Liver (tissue), 9 donors: ENCODE results near the gene PLK2. TPM values are rescaled to one million over a fixed set of nuclear protein-coding genes. Genes with fewer than 3 reads are reported as not detected.

Experiments used
- DNase-seq: peaks from one replicate; pipeline ENCODE4 v3.0.0-alpha.2; 2017; ENCODE audit warnings: low spot score
- H3K27ac ChIP-seq, 2 donors: one replicate each; pipeline ENCODE4 v1.7.0; 2013; ENCODE audit warnings: inconsistent platforms in 2 of 2, low read length in 2 of 2, control low read depth in 1 of 2, low read depth in 1 of 2, mild to moderate bottlenecking in 1 of 2
- H3K27me3 ChIP-seq, 4 donors: one replicate each; pipeline versions ENCODE4 v1.6.1 to v1.7.0; 2013; ENCODE audit warnings: low read length in 3 of 4, inconsistent platforms in 1 of 4, mild to moderate bottlenecking in 1 of 4, moderate library complexity in 1 of 4; ENCODE audit not compliant: control insufficient read depth in 4 of 4, insufficient read depth in 4 of 4
- H3K36me3 ChIP-seq, 4 donors: one replicate each; pipeline versions ENCODE4 v1.6.1 to v1.7.0; 2013; ENCODE audit warnings: low read length in 3 of 4, mild to moderate bottlenecking in 3 of 4, low read depth in 1 of 4, moderate library complexity in 1 of 4; ENCODE audit not compliant: control insufficient read depth in 4 of 4, insufficient read depth in 3 of 4
- H3K4me1 ChIP-seq, 4 donors: one replicate each; pipeline versions ENCODE4 v1.6.1 to v1.7.0; 2013; ENCODE audit warnings: low read length in 3 of 4, mild to moderate bottlenecking in 3 of 4, moderate library complexity in 1 of 4; ENCODE audit not compliant: control insufficient read depth in 4 of 4, insufficient read depth in 4 of 4
- H3K4me3 ChIP-seq, 3 donors: one replicate each; pipeline versions ENCODE4 v1.6.1 to v1.7.0; 2013; ENCODE audit warnings: low read length in 3 of 3, control low read depth in 1 of 3, low read depth in 1 of 3, mild to moderate bottlenecking in 1 of 3
- H3K9ac ChIP-seq, 2 donors: one replicate each; pipeline ENCODE4 v1.7.0; 2013; ENCODE audit warnings: low read length in 2 of 2, mild to moderate bottlenecking in 2 of 2, moderate library complexity in 2 of 2, control low read depth in 1 of 2, low read depth in 1 of 2
- H3K9me3 ChIP-seq, 4 donors: one replicate each; pipeline versions ENCODE4 v1.6.1 to v1.7.0; 2013; ENCODE audit warnings: low read length in 3 of 4; ENCODE audit not compliant: control insufficient read depth in 4 of 4
- ATF3 ChIP-seq: IDR thresholded peaks from 2 replicates; pipeline ENCODE4 v1.6.1; 2016; ENCODE audit warnings: antibody characterized with exemption
- CTCF ChIP-seq: fragments of 150-350 bp; IDR thresholded peaks from 2 replicates; pipeline ENCODE4 v1.5.1; 2017; ENCODE audit warnings: improper control_type of control experiment, low read depth, low read length; ENCODE audit not compliant: missing input control
- EGR1 ChIP-seq, 2 donors: IDR thresholded peaks; 2 replicates each; pipeline ENCODE4 v1.6.1; 2016 to 2018; ENCODE audit warnings: antibody characterized with exemption in 2 of 2, low read depth in 2 of 2
- GABPA ChIP-seq, 2 donors: IDR thresholded peaks in 1 of 2; conservative IDR thresholded peaks in 1 of 2; 2 replicates each; pipeline ENCODE4 v1.6.1; 2016; ENCODE audit warnings: antibody characterized with exemption in 2 of 2, mild to moderate bottlenecking in 1 of 2, moderate library complexity in 1 of 2
- HNF4A ChIP-seq, 2 donors: conservative IDR thresholded peaks; 2 replicates each; pipeline ENCODE4 v1.6.1; 2016; ENCODE audit warnings: antibody characterized with exemption in 2 of 2, mild to moderate bottlenecking in 2 of 2
- HNF4G ChIP-seq: IDR thresholded peaks from 2 replicates; pipeline ENCODE4 v1.6.1; 2016; ENCODE audit warnings: antibody characterized with exemption
- JUND ChIP-seq, 2 donors: IDR thresholded peaks; 2 replicates each; pipeline ENCODE4 v1.6.1; 2016; ENCODE audit warnings: antibody characterized with exemption in 2 of 2
- MAX ChIP-seq: IDR thresholded peaks from 2 replicates; pipeline ENCODE4 v1.6.1; 2016; ENCODE audit warnings: antibody characterized with exemption
- RAD21 ChIP-seq, 2 donors: IDR thresholded peaks; 2 replicates each; pipeline ENCODE4 v1.6.1; 2016; ENCODE audit warnings: antibody characterized with exemption in 2 of 2, mild to moderate bottlenecking in 2 of 2
- REST ChIP-seq: IDR thresholded peaks from 2 replicates; pipeline ENCODE4 v1.6.1; 2016; ENCODE audit warnings: antibody characterized with exemption, mild to moderate bottlenecking
- RXRA ChIP-seq, 2 donors: IDR thresholded peaks; 2 replicates each; pipeline ENCODE4 v1.6.1; 2017 to 2018; ENCODE audit warnings: antibody characterized with exemption in 2 of 2, mild to moderate bottlenecking in 1 of 2
- SP1 ChIP-seq: IDR thresholded peaks from 2 replicates; pipeline ENCODE4 v1.6.1; 2018; ENCODE audit warnings: antibody characterized with exemption, mild to moderate bottlenecking
- YY1 ChIP-seq: IDR thresholded peaks from 2 replicates; pipeline ENCODE4 v1.6.1; 2016; ENCODE audit warnings: antibody characterized with exemption, mild to moderate bottlenecking
- ZBTB33 ChIP-seq: IDR thresholded peaks from 2 replicates; pipeline ENCODE4 v1.6.1; 2016; ENCODE audit warnings: antibody characterized with exemption
- WGBS: extraction: QIAGEN DNeasy Blood & Tissue Kit; methylation state at CpG from one replicate; pipeline ENCODE4 v1.1.7; 2013; 5-methylcytosine and 5-hydroxymethylcytosine counted together
- polyA plus RNA-seq, 2 donors: library from polyadenylated mRNA; stranded (reverse) in 1 of 2; unstranded in 1 of 2; fragments of 200-250 nt in 1 of 2; fragments of >200 nt in 1 of 2; fragmentation: Nextera tagmentation in 1 of 2; extraction: Ambion mirVana in 1 of 2; gene quantifications; one replicate each; pipeline versions ENCODE4 v1.2.1 to v1.2.3, GENCODE V29; 2013 to 2015
- total RNA-seq, 2 donors: library from RNA; depleted of rRNA; stranded (reverse); fragments of >200 nt; gene quantifications; one replicate each; pipeline ENCODE4 v1.2.3, GENCODE V29; 2014
- donor health status: healthy.
- donor health status: healthy.
- donor health status: healthy.
- donor health status: healthy.
- donor health status: healthy.

PLK2 gene
- total and polyA plus RNA-seq, 4 donors = 5.9 to 39.5 (median 22.3) TPM

GRCh38 chr5:58451732-58452565, 7.9 kb downstream of the PLK2 start:
- Histone ChIP-seq H3K9ac (no peak overlapping the region), H3K36me3 (peaks cover 1 to 49% (median 31%) of the 10 kb centered on the region in 4 donors), H3K4me3 (no peak overlapping the region), H3K4me1 (no peaks in the 10 kb centered on the region), H3K9me3 (no peaks in the 10 kb centered on the region), H3K27me3 (no peaks in the 10 kb centered on the region), H3K27ac (no peak overlapping the region)
- no peak for DNase-seq
- WGBS = 93% methylated on average over 8 of the region's 8 CpGs
- TF ChIP-seq CTCF = no peak
- TF ChIP-seq JUND (IDR thresholded peaks at IDR 0.05) = no peak
- TF ChIP-seq ZBTB33 = no peak
- TF ChIP-seq ATF3 = no peak
- TF ChIP-seq REST = no peak
- TF ChIP-seq HNF4G = no peak
- no peak for TF ChIP-seq YY1
- TF ChIP-seq SP1 = no peak
- TF ChIP-seq GABPA (IDR thresholded peaks at IDR 0.05 in 1 of 2, conservative IDR thresholded peaks at IDR 0.05 in 1 of 2) = no peak
- no peak for TF ChIP-seq HNF4A (conservative IDR thresholded peaks at IDR 0.05)
- TF ChIP-seq EGR1 (IDR thresholded peaks at IDR 0.05; ENCODE audit: low read depth in 2 of 2) = no peak
- no peak for TF ChIP-seq MAX
- TF ChIP-seq RAD21 (IDR thresholded peaks at IDR 0.05) = no peak
- no peak for TF ChIP-seq RXRA (IDR thresholded peaks at IDR 0.05)
